Activated B cell treated with CpG ODN at 0.5 μM for 24 hours (primary cell): Measurements from ENCODE around the gene LDLRAD3. TPM values are rescaled to one million over a fixed set of nuclear protein-coding genes. Genes with fewer than 3 reads are reported as not detected.

Experiments
- ATAC-seq: fragments of 200-7000 bp; cut with Tn5 transposase; one replicate; pipeline ENCODE4 v1.10.0; 2021; ENCODE audit warnings: low read depth, mild to moderate bottlenecking, moderate library complexity
- CTCF ChIA-PET: fragments of 350-600 bp; sonication (Branson Sonifier 250); formaldehyde crosslinking; loops from one replicate; lab custom pipeline; 2021; ENCODE audit warnings: antibody characterized with exemption; lab: Charles Lee
- POLR2A ChIA-PET: fragments of 350-600 bp; sonication (Branson Sonifier 250); formaldehyde crosslinking; loops from one replicate; lab custom pipeline; 2021; ENCODE audit warnings: antibody characterized with exemption; lab: Charles Lee
- DNase-seq: peaks from one replicate; pipeline ENCODE4 v3.0.0; 2022
- H3K27ac Mint-ChIP-seq: one replicate; pipeline ENCODE4 v1.8.0; 2020; ENCODE audit warnings: mixed read lengths
- H3K27me3 Mint-ChIP-seq: one replicate; pipeline ENCODE4 v1.8.0; 2021; ENCODE audit warnings: mixed read lengths
- H3K36me3 Mint-ChIP-seq: one replicate; pipeline ENCODE4 v1.8.0; 2021; ENCODE audit warnings: low read depth, mixed read lengths
- H3K4me1 Mint-ChIP-seq: one replicate; pipeline ENCODE4 v1.8.0; 2021; ENCODE audit warnings: mixed read lengths
- H3K4me3 Mint-ChIP-seq: one replicate; pipeline ENCODE4 v1.8.0; 2020; ENCODE audit warnings: mild to moderate bottlenecking, mixed read lengths
- H3K9me3 Mint-ChIP-seq: one replicate; pipeline ENCODE4 v1.8.0; 2020; ENCODE audit warnings: mixed read lengths
- intact Hi-C: fragments of 100-400 bp; cut with micrococcal nuclease; formaldehyde crosslinking; loops from one replicate; pipeline ENCODE4 v1.15.1; 2024
- total RNA-seq: library from RNA; stranded (reverse); gene quantifications from 2 replicates; pipeline ENCODE4 v1.2.3, GENCODE V29; 2022
- TF ChIP-seq, protein P1 (sequence below): fragments of 200-600 bp; IDR thresholded peaks from one replicate; pipeline ENCODE4 v1.8.0; 2022; ENCODE audit warnings: antibody characterized with exemption, mild to moderate bottlenecking

The LDLRAD3 gene
- total RNA-seq, 1 donor from 2014 or later, result not detected

DNA sequence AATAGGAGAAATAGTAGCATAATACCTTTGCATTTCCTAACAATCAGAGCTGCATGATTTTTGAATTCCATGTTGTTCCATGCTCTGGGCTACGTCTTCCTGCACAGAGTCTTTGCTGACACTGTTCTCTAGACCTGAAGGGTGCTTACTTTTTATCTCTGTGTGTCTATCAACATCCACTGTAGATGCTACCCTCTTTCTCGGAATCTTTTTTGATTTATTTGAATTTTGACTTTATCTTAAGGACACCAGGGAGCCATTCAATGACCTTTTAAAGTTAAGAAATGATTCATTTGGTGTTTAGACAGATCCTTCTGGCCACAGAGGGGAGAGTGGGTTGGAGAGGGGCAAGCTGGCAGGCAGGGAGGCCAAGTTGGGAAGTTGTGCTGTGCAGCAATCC is 90.1 kb downstream of the LDLRAD3 start:
- ATAC-seq, result no peak
- intact Hi-C loops, result no loop called here

DNA sequence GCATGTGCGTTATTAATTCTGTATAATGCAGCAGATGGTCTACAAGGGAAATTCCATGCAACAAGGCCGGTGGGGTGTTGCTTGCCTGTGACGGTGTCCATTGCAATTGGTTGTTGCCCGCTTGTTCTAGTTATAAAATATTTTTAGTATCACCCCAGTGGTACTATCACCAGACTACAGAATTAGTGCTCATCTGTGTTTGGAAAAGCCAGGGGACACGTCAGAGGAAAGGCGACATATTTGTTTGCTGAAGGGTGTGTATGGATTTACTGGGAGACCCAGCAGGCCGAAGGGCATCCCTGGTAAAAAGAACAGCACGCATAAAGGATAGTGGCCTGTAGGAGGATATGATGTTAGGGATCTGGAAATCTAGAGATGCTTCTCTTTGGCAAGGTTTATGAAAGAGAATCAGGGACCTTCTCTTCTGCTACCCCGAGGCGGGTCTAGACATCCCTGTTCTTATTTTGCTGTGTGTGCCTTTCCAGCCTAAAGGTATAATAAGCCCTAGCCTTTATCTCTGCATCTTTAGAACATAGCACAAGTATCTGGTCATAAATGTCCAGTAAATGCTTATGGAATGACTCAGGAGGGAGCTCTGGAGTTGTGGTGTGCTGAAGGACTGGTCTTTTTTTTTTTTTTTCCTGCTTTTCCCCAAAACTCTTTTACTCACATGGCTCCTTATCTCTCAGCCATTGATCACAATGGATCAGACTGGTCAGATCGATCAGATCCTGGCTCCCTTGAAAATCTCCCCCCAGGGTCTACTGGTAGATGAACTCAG is 90.9 kb downstream of the LDLRAD3 start:
- H3K4me1 Mint-ChIP-seq, result no peaks in the 10 kb centered on the region
- CTCF ChIA-PET, result no interaction called here
- H3K4me3 Mint-ChIP-seq, result no peak overlapping the region
- no peaks in the 10 kb centered on the region for H3K27me3 Mint-ChIP-seq
- TF ChIP-seq, protein P1, sequence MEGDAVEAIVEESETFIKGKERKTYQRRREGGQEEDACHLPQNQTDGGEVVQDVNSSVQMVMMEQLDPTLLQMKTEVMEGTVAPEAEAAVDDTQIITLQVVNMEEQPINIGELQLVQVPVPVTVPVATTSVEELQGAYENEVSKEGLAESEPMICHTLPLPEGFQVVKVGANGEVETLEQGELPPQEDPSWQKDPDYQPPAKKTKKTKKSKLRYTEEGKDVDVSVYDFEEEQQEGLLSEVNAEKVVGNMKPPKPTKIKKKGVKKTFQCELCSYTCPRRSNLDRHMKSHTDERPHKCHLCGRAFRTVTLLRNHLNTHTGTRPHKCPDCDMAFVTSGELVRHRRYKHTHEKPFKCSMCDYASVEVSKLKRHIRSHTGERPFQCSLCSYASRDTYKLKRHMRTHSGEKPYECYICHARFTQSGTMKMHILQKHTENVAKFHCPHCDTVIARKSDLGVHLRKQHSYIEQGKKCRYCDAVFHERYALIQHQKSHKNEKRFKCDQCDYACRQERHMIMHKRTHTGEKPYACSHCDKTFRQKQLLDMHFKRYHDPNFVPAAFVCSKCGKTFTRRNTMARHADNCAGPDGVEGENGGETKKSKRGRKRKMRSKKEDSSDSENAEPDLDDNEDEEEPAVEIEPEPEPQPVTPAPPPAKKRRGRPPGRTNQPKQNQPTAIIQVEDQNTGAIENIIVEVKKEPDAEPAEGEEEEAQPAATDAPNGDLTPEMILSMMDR, result no peak
- intact Hi-C loops, result no loop called here
- H3K9me3 Mint-ChIP-seq, result no peaks in the 10 kb centered on the region
- POLR2A ChIA-PET, result no interaction called here
- H3K36me3 Mint-ChIP-seq, result no peaks in the 10 kb centered on the region
- ATAC-seq (no peak), DNase-seq (no peak)
- H3K27ac Mint-ChIP-seq, result no peak overlapping the region

More for the DNA sequence above, 90.1 kb downstream of the LDLRAD3 start:
- Mint-ChIP-seq H3K27me3 (no peaks in the 10 kb centered on the region), H3K9me3 (no peaks in the 10 kb centered on the region), H3K36me3 (no peaks in the 10 kb centered on the region), H3K27ac (no peak overlapping the region), H3K4me3 (no peak overlapping the region), H3K4me1 (no peaks in the 10 kb centered on the region)
- DNase-seq, result no peak
- CTCF ChIA-PET, result no interaction called here
- POLR2A ChIA-PET, result no interaction called here
- TF ChIP-seq, protein P1, result no peak

DNA sequence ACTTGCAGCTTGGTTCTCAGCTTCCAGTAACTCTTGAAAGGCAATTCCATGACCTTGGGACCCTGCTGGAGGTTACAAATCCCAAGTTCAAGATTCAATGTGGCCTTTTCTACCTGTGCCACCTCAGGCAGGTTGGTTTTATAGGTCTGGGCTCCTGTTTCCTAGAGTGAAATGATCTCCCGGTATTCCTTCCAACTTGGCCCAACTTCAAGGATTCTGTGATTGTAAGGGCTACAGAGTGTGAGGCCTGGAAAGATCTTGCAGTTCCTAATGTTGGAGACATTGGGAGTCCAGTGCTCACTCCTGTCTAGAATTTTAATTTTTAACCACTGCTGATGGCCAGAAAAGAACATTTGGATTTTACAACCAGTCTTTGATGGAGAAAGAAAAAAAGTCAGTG is 91.6 kb downstream of the LDLRAD3 start:
- POLR2A ChIA-PET, result no interaction called here
- DNase-seq (no peak), ATAC-seq (no peak)
- no peaks in the 10 kb centered on the region for H3K4me1 Mint-ChIP-seq
- CTCF ChIA-PET, result no interaction called here
- H3K27ac Mint-ChIP-seq, result no peak overlapping the region
- H3K36me3 Mint-ChIP-seq, result no peaks in the 10 kb centered on the region
- TF ChIP-seq, protein P1, result no peak
- intact Hi-C loops, result no loop called here
- no peaks in the 10 kb centered on the region for H3K27me3 Mint-ChIP-seq
- no peak overlapping the region for H3K4me3 Mint-ChIP-seq
- no peaks in the 10 kb centered on the region for H3K9me3 Mint-ChIP-seq

DNA sequence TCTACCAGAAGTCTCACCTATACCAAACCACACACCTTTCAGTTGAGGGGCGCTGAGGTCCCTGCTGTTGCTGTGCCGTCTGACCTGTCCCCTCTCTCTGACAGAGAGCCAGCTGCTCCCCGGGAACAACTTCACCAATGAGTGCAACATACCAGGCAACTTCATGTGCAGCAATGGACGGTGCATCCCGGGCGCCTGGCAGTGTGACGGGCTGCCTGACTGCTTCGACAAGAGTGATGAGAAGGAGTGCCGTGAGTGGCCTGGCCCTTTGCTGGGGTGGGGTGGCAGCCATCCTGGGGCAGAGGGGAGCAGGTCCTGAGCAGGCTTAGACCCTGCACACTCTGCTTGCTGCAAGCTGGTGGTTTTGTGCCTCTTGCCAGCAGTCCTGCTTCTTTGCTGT is 92.1 kb downstream of the LDLRAD3 start:
- TF ChIP-seq, protein P1, result no peak
- ChIA-PET CTCF (no interaction called here), POLR2A (no interaction called here)
- H3K9me3 Mint-ChIP-seq, result no peaks in the 10 kb centered on the region
- H3K4me3 Mint-ChIP-seq, result no peak overlapping the region
- intact Hi-C loops, result no loop called here
- no peak overlapping the region for H3K27ac Mint-ChIP-seq
- no peaks in the 10 kb centered on the region for H3K36me3 Mint-ChIP-seq
- DNase-seq, result no peak
- ATAC-seq, result no peak
- no peaks in the 10 kb centered on the region for H3K27me3 Mint-ChIP-seq
- no peaks in the 10 kb centered on the region for H3K4me1 Mint-ChIP-seq

DNA sequence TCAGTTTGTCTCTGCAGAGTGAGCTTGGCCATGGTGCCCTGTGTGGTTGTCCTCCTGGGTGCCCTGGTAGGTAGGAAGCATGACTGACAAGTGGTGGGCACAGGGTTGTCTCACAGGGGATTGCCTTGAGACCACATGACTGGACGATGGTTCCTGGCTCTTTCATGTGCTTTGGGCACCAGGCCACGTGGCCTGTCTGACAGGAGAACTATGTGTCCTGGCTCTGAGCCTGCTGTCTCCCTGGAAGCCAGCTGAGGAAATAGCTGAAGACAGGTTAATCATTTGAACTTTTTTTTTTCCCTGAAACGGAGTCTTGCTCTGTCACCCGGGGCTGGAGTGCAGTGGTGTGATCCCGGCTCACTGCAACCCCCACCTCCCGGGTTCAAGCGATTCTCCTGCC is 93.2 kb downstream of the LDLRAD3 start:
- TF ChIP-seq, protein P1, result no peak
- ATAC-seq (no peak), DNase-seq (no peak)
- H3K27ac Mint-ChIP-seq, result no peak overlapping the region
- H3K36me3 Mint-ChIP-seq, result no peaks in the 10 kb centered on the region
- intact Hi-C loops, result no loop called here
- peaks cover 3% of the 10 kb centered on the region for H3K27me3 Mint-ChIP-seq
- ChIA-PET POLR2A (no interaction called here), CTCF (no interaction called here)
- no peaks in the 10 kb centered on the region for H3K9me3 Mint-ChIP-seq
- H3K4me3 Mint-ChIP-seq, result no peak overlapping the region
- no peaks in the 10 kb centered on the region for H3K4me1 Mint-ChIP-seq
